HepG2 (cell line): ENCODE data around the gene NYNRIN. TPM values are rescaled to one million over a fixed set of nuclear protein-coding genes. Genes with fewer than 3 reads are reported as not detected.
A peak's percentile ranks its signal among the peaks of the same experiment; 100 is the strongest.

Source experiments
- ATAC-seq: fragments of 200-7000 bp; cut with Tn5 transposase; 3 replicates; pipeline ENCODE4 v1.9.1; 2020; ENCODE audit warnings: mild to moderate bottlenecking, moderate library complexity
- BruUV-seq: library from RNA; stranded (reverse); fragments of 400-500 nt; replicated peaks from 2 replicates; lab custom pipeline; 2021; lab: Mats Ljungman, UMichigan
- CTCF ChIA-PET: fragments of 300-600 bp; formaldehyde crosslinking; extraction: SDS; loops from one replicate; lab custom pipeline; 2021; ENCODE audit warnings: low total read pairs, inconsistent platforms, low intra/inter-chr PET ratio; lab: Yijun Ruan, JAX
- POLR2A ChIA-PET: fragments of 350-600 bp; sonication (Branson Sonifier 250); formaldehyde crosslinking; loops from one replicate; lab custom pipeline; 2020; ENCODE audit warnings: antibody characterized with exemption, inconsistent platforms; lab: Yijun Ruan, JAX
- DNase-seq: peaks from one replicate; pipeline ENCODE4 v3.0.0-alpha.2; 2015; ENCODE audit warnings: low spot score
- FAIRE-seq: peaks from 3 replicates; lab custom pipeline; 2011; peaks lifted over from hg19 to GRCh38; lab: Jason Lieb, UNC
- H2AFZ ChIP-seq: one replicate; pipeline ENCODE4 v1.6.1; 2011; ENCODE audit warnings: low read length, inconsistent platforms
- H3K27ac ChIP-seq: fragments of 300-600 bp; 3 replicates; pipeline ENCODE4 v1.8.0; 2011; ENCODE audit warnings: mixed run types, mild to moderate bottlenecking, mixed read lengths, low read length, inconsistent platforms; ENCODE audit not compliant: insufficient read depth; ENCODE audit errors: extremely low read length
- H3K27me3 ChIP-seq, 2 experiments: fragments of 200-600 bp in 1 of 2; 2 replicates in 1 of 2; 3 replicates in 1 of 2; pipeline versions ENCODE4 v1.6.0 to v1.8.0; 2011; ENCODE audit warnings: low read length in 2 of 2, mild to moderate bottlenecking in 2 of 2, moderate library complexity in 2 of 2, inconsistent platforms in 1 of 2; ENCODE audit not compliant: insufficient read depth in 2 of 2, control insufficient read depth in 1 of 2
- H3K36me3 ChIP-seq, 2 experiments: fragments of 200-600 bp in 1 of 2; replicated peaks in 1 of 2; 2 replicates in 1 of 2; 3 replicates in 1 of 2; pipeline versions ENCODE4 v1.5.1 to v1.8.0; 2011; ENCODE audit warnings: low read length in 2 of 2, inconsistent platforms in 1 of 2; ENCODE audit not compliant: insufficient read depth in 2 of 2, control insufficient read depth in 1 of 2
- H3K4me1 ChIP-seq: 2 replicates; pipeline ENCODE4 v1.5.1; 2012; ENCODE audit warnings: low read length, inconsistent platforms; ENCODE audit not compliant: insufficient read depth
- H3K4me2 ChIP-seq: 2 replicates; pipeline ENCODE4 v1.6.0; 2011; ENCODE audit warnings: low read depth, low read length, inconsistent platforms
- H3K4me3 ChIP-seq, 3 experiments: fragments of 200-600 bp in 1 of 3; sonication (generic), shearing (Covaris generic) in 1 of 3; replicated peaks in 1 of 3; 2 replicates each; pipeline ENCODE4 v1.5.1; 2011 to 2016; ENCODE audit warnings: low read length in 3 of 3, inconsistent platforms in 2 of 3, low read depth in 2 of 3, mild to moderate bottlenecking in 2 of 3, control low read depth in 1 of 3, mixed read lengths in 1 of 3; ENCODE audit not compliant: insufficient read depth in 1 of 3
- H3K79me2 ChIP-seq: one replicate; pipeline ENCODE4 v1.6.1; 2011; ENCODE audit warnings: low read length, inconsistent platforms; ENCODE audit not compliant: insufficient read depth
- H3K9ac ChIP-seq: 2 replicates; pipeline ENCODE4 v1.6.0; 2011; ENCODE audit warnings: mild to moderate bottlenecking, low read depth, low read length, inconsistent platforms; ENCODE audit not compliant: insufficient read depth
- H3K9me3 ChIP-seq: 2 replicates; pipeline ENCODE4 v1.5.1; 2012; ENCODE audit warnings: mild to moderate bottlenecking, low read length
- H4K20me1 ChIP-seq: 2 replicates; pipeline ENCODE4 v1.6.0; 2011; ENCODE audit warnings: inconsistent platforms, mild to moderate bottlenecking, low read length, moderate library complexity; ENCODE audit not compliant: insufficient read depth
- CBX5 ChIP-seq: sonication (generic); formaldehyde crosslinking; IDR thresholded peaks from 2 replicates; pipeline ENCODE4 v1.4.0; 2020; ENCODE audit warnings: missing genetic modification reagents, borderline replicate concordance
- DMAP1 ChIP-seq: IDR thresholded peaks from 2 replicates; pipeline ENCODE4 v1.6.1; 2016
- IKZF1 ChIP-seq: fragments of 450-650 bp; IDR thresholded peaks from 2 replicates; pipeline ENCODE4 v1.7.1; 2016
- KDM3A ChIP-seq: IDR thresholded peaks from 2 replicates; pipeline ENCODE4 v1.6.1; 2018; ENCODE audit warnings: low read depth, missing compliant biosample characterization
- MED1 ChIP-seq: sonication (generic); formaldehyde crosslinking; IDR thresholded peaks from 2 replicates; pipeline ENCODE4 v1.4.0; 2020; ENCODE audit warnings: missing genetic modification reagents
- POLR2AphosphoS2 ChIP-seq: IDR thresholded peaks from 2 replicates; pipeline ENCODE4 v1.6.1; 2011; ENCODE audit warnings: low read depth, low read length, improper control_type of control experiment
- PPARG ChIP-seq: conservative IDR thresholded peaks from 2 replicates; pipeline ENCODE4 v1.6.1; 2016; ENCODE audit warnings: missing biosample characterization, missing genetic modification reagents
- SMAD3 ChIP-seq: sonication (generic); formaldehyde crosslinking; IDR thresholded peaks from 2 replicates; pipeline ENCODE4 v1.4.0; 2020; ENCODE audit warnings: missing genetic modification reagents
- ZC3H13 ChIP-seq: sonication (generic); formaldehyde crosslinking; IDR thresholded peaks from 2 replicates; pipeline ENCODE4 v1.8.1; 2023; ENCODE audit warnings: mild to moderate bottlenecking, missing genetic modification reagents, moderate library complexity
- ZNF101 ChIP-seq: sonication (generic); formaldehyde crosslinking; IDR thresholded peaks from 2 replicates; pipeline ENCODE4 v1.4.0; 2020; ENCODE audit warnings: mild to moderate bottlenecking, low read depth, missing genetic modification reagents, borderline replicate concordance
- ZNF143 ChIP-seq: sonication (generic); formaldehyde crosslinking; IDR thresholded peaks from 2 replicates; pipeline ENCODE4 v1.4.0; 2020; ENCODE audit warnings: missing genetic modification reagents
- ZNF598 ChIP-seq: sonication (generic); formaldehyde crosslinking; IDR thresholded peaks from 2 replicates; pipeline ENCODE4 v1.5.1; 2020; ENCODE audit warnings: mild to moderate bottlenecking, missing genetic modification reagents, borderline replicate concordance
- ZNF629 ChIP-seq: sonication (generic); formaldehyde crosslinking; conservative IDR thresholded peaks from 2 replicates; pipeline ENCODE4 v1.5.0; 2020; ENCODE audit warnings: missing genetic modification reagents
- WGBS: methylation state at CpG from one replicate; pipeline ENCODE4 v1.1.6; 2017; ENCODE audit warnings: low lambda C conversion rate; 5-methylcytosine and 5-hydroxymethylcytosine counted together
- in situ Hi-C: cut with HindIII; loops from 2 replicates; pipeline ENCODE4 v1.10.0; 2017; ENCODE audit warnings: low pct_unique_long_range_greater_than_20kb; ENCODE audit not compliant: extremely low pct_ligation_motif_present
- intact Hi-C: fragments of 100-400 bp; cut with micrococcal nuclease; formaldehyde crosslinking; loops from one replicate; pipeline ENCODE4 v1.10.0; 2022; ENCODE audit not compliant: unreplicated experiment
- polyA plus RNA-seq, 8 experiments: library from polyadenylated mRNA; depleted of rRNA in 3 of 8; stranded (reverse) in 7 of 8; unstranded in 1 of 8; fragments of >200 nt; fragmentation: Illumina TruSeq in 4 of 8; extraction: Trizol in 4 of 8; gene quantifications; 2 replicates each; pipeline versions ENCODE4 v1.2.1 to v1.2.3, GENCODE V29; 2011 to 2016; ENCODE audit warnings: low read depth in 4 of 8, missing spikeins in 1 of 8, mixed read lengths in 1 of 8; ENCODE audit not compliant: insufficient read depth in 1 of 8
- total RNA-seq, 5 experiments: library from RNA; depleted of rRNA; stranded (reverse); fragments of >200 nt; fragmentation: Illumina TruSeq; extraction: Trizol; gene quantifications; 2 replicates each; pipeline ENCODE4 v1.2.3, GENCODE V29; 2016; ENCODE audit warnings: low read depth in 1 of 5
- TF ChIP-seq, protein P1 (sequence below): sonication (generic); formaldehyde crosslinking; conservative IDR thresholded peaks from 2 replicates; pipeline ENCODE4 v1.8.0; 2022; ENCODE audit warnings: mild to moderate bottlenecking, moderate library complexity, missing genetic modification reagents
- TF ChIP-seq, protein P2 (sequence below): sonication (generic); formaldehyde crosslinking; IDR thresholded peaks from 2 replicates; pipeline ENCODE4 v1.4.0; 2020; ENCODE audit warnings: mild to moderate bottlenecking, missing genetic modification reagents
- TF ChIP-seq, protein P3 (sequence below): sonication (generic); formaldehyde crosslinking; IDR thresholded peaks from 2 replicates; pipeline ENCODE4 v1.4.0; 2020; ENCODE audit warnings: missing genetic modification reagents

NYNRIN gene
- total and polyA plus RNA-seq, 2 of the 13 experiments (the other 11 are each of a cell fraction or from before 2014, with no cell fraction given): 0.63 to 1.1 TPM

DNA sequence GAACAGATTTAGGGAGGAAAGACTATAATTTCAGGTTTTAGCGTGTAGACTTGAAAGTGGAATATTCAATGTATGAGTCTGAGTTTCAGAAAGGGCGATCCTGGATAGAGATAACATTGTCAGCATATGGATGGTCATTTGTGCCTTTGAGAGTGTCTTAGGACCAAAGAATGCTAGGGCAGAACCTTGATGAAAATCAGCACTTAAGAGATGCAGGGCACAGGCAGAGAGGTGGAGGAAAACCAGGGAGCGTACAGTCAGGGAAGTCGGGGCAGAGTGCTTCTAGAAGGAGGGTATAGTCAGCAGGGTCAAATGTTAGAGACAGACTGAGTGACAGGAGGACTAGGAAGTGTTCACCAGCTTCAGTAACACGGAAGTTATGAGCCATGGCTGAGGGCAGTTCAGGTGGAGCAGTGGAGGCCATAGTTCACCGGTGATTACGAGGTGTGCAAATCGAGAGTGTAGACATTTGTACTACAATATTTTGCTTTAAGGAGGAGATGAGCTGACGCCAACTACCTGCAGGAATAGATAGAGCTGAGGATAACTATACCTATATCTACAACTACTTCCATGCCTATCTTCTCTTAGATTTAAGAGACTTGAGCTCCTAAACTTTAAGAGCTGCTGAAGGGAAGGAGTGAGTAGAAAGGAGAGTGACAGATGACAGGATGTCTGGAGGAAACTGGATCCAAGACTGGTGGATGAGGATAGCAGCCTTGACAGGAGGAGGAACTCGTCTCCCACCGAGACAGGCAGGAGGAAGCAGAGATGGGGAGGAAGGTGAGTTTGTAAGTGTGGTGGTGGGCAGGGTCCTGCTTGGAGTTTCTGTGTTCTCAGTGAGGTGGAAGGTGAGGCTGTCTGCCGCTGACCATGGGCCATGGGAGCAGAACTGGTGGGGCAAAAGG is 24.1 kb downstream of the NYNRIN start:
- FAIRE-seq (peak; percentile 59), ATAC-seq (peak; percentile 43), DNase-seq (no peak)
- in situ Hi-C loops: no loop called here
- no peaks in the 10 kb centered on the region for H3K9me3 ChIP-seq
- H3K27ac ChIP-seq: no peak overlapping the region
- intact Hi-C loops: no loop called here
- BruUV-seq: no TSS peak
- H3K4me3 ChIP-seq: peak overlapping the region in 1 of 3 experiments; percentile 0; a peak in 1 of 6 replicates
- peaks cover 0 to 7% of the 10 kb centered on the region in 2 experiments; a peak in 2 of 5 replicates for H3K27me3 ChIP-seq
- ChIA-PET CTCF (no interaction called here), POLR2A (interaction anchor here (0.7 to 6.6 kb wide), 6 partner anchors 8 to 181 kb away, joined by 3 to 46 read pairs (median 4); partner anchors contain the start of genes CBLN3, KHNYN and TINF2)
- H3K4me1 ChIP-seq: peaks cover 55% of the 10 kb centered on the region
- H2AFZ ChIP-seq: peak overlapping the region; percentile 77
- 27% methylated on average over 12 of the region's 12 CpGs for WGBS
- H3K79me2 ChIP-seq: no peaks in the 10 kb centered on the region
- H4K20me1 ChIP-seq: no peaks in the 10 kb centered on the region
- H3K4me2 ChIP-seq: peak overlapping the region; percentile 60
- H3K9ac ChIP-seq: peak overlapping the region; percentile 0; the same call in 1 of the 2 replicates
- H3K36me3 ChIP-seq: no peaks in the 10 kb centered on the region
- TF ChIP-seq, protein P1, sequence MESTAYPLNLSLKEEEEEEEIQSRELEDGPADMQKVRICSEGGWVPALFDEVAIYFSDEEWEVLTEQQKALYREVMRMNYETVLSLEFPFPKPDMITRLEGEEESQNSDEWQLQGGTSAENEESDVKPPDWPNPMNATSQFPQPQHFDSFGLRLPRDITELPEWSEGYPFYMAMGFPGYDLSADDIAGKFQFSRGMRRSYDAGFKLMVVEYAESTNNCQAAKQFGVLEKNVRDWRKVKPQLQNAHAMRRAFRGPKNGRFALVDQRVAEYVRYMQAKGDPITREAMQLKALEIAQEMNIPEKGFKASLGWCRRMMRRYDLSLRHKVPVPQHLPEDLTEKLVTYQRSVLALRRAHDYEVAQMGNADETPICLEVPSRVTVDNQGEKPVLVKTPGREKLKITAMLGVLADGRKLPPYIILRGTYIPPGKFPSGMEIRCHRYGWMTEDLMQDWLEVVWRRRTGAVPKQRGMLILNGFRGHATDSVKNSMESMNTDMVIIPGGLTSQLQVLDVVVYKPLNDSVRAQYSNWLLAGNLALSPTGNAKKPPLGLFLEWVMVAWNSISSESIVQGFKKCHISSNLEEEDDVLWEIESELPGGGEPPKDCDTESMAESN (CRISPR knock-in tag): 0 out of 2 replicates have a peak, but pooled peaks have one; percentile 29
- TF ChIP-seq ZNF143 (CRISPR knock-in tag): no peak
- peak; percentile 53; the same call in 1 of the 2 replicates for TF ChIP-seq ZC3H13 (CRISPR knock-in tag)
- TF ChIP-seq IKZF1: no peak
- peak; percentile 75; the same call in 1 of the 2 replicates for TF ChIP-seq PPARG (CRISPR knock-in tag)
- TF ChIP-seq CBX5 (CRISPR knock-in tag): no peak
- no peak for TF ChIP-seq POLR2AphosphoS2
- TF ChIP-seq, protein P2, sequence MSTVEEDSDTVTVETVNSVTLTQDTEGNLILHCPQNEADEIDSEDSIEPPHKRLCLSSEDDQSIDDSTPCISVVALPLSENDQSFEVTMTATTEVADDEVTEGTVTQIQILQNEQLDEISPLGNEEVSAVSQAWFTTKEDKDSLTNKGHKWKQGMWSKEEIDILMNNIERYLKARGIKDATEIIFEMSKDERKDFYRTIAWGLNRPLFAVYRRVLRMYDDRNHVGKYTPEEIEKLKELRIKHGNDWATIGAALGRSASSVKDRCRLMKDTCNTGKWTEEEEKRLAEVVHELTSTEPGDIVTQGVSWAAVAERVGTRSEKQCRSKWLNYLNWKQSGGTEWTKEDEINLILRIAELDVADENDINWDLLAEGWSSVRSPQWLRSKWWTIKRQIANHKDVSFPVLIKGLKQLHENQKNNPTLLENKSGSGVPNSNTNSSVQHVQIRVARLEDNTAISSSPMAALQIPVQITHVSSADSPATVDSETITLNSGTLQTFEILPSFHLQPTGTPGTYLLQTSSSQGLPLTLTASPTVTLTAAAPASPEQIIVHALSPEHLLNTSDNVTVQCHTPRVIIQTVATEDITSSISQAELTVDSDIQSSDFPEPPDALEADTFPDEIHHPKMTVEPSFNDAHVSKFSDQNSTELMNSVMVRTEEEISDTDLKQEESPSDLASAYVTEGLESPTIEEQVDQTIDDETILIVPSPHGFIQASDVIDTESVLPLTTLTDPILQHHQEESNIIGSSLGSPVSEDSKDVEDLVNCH (CRISPR knock-in tag): 0 out of 2 replicates have a peak, but pooled peaks have one; percentile 26
- TF ChIP-seq, protein P3, sequence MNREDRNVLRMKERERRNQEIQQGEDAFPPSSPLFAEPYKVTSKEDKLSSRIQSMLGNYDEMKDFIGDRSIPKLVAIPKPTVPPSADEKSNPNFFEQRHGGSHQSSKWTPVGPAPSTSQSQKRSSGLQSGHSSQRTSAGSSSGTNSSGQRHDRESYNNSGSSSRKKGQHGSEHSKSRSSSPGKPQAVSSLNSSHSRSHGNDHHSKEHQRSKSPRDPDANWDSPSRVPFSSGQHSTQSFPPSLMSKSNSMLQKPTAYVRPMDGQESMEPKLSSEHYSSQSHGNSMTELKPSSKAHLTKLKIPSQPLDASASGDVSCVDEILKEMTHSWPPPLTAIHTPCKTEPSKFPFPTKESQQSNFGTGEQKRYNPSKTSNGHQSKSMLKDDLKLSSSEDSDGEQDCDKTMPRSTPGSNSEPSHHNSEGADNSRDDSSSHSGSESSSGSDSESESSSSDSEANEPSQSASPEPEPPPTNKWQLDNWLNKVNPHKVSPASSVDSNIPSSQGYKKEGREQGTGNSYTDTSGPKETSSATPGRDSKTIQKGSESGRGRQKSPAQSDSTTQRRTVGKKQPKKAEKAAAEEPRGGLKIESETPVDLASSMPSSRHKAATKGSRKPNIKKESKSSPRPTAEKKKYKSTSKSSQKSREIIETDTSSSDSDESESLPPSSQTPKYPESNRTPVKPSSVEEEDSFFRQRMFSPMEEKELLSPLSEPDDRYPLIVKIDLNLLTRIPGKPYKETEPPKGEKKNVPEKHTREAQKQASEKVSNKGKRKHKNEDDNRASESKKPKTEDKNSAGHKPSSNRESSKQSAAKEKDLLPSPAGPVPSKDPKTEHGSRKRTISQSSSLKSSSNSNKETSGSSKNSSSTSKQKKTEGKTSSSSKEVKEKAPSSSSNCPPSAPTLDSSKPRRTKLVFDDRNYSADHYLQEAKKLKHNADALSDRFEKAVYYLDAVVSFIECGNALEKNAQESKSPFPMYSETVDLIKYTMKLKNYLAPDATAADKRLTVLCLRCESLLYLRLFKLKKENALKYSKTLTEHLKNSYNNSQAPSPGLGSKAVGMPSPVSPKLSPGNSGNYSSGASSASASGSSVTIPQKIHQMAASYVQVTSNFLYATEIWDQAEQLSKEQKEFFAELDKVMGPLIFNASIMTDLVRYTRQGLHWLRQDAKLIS (CRISPR knock-in tag): no peak
- no peak for TF ChIP-seq MED1 (CRISPR knock-in tag)
- TF ChIP-seq ZNF101 (CRISPR knock-in tag): 0 out of 2 replicates have a peak, but pooled peaks have one; percentile 35
- 0 out of 2 replicates have a peak, but pooled peaks have one; percentile 34 for TF ChIP-seq SMAD3 (CRISPR knock-in tag)
- no peak for TF ChIP-seq ZNF629 (CRISPR knock-in tag)
- no peak for TF ChIP-seq DMAP1 (CRISPR knock-in tag)
- no peak for TF ChIP-seq KDM3A
- 0 out of 2 replicates have a peak, but pooled peaks have one; percentile 40 for TF ChIP-seq ZNF598 (CRISPR knock-in tag)
